GM10847 (cell line): ENCODE measurements around the gene VPS8.

Experiments
- POLR2A ChIP-seq: IDR thresholded peaks from 2 replicates; pipeline ENCODE4 v1.6.1; 2011; ENCODE audit not compliant: insufficient read length; ENCODE audit errors: extremely low read depth

VPS8 gene

DNA sequence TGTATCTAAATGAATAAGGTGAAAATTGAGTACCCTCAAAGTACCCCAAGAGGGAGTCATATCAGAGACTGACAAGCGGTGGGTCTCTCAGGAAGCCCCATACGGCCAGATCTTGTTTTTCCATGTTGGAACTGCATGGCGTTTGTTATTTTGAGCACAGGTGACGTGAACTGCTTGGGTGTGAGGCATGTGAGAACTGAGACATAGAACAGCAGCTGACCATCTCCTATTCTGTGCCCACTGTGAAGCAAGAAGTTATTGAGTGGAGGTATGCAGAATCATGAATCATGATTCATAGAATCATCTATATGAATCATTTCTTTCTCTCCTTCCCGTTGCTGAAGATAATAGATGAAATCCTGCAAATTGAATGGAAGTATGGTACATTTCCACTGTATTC, 4.6 kb downstream of the VPS8 start:
- no peak for TF ChIP-seq POLR2A

DNA sequence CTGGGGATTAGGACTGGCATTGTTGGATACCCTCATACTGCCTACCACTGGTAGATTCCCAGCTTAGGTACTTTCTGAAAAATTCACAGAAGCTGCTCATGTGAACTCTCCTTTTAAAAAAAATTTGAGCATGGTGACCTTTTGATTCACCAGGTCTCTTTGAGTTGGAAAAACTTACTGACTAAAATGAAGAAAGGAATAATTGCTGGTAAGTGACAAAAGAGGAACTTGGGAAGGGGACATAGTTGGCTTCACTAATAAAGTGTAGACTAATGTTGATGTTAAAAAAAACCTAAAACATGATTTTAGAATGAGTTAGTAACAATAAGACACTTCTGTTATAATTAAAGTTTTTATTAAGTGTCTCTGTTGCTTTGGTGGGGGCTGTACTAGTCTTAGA, 8.6 kb downstream of the VPS8 start:
- no peak for TF ChIP-seq POLR2A

DNA sequence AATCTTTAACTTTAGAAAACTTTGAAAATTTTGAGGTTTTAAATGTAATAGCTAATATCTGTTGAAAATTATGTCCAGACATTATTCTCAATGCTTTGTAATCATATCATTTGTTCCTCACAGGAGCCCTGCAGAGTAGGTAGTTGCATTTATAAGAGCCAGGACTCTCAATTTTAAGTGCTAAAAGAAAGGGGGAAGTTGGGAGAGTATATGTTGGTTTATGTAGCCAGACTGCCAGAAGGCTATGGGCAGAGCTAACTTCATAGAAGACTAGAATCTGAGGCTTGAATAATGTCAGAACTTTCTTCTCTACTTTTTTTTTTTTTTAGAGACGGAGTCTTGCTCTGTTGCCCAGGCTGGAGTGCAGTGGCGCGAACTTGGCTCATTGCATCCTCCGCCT, 9.1 kb downstream of the VPS8 start:
- no peak for TF ChIP-seq POLR2A

DNA sequence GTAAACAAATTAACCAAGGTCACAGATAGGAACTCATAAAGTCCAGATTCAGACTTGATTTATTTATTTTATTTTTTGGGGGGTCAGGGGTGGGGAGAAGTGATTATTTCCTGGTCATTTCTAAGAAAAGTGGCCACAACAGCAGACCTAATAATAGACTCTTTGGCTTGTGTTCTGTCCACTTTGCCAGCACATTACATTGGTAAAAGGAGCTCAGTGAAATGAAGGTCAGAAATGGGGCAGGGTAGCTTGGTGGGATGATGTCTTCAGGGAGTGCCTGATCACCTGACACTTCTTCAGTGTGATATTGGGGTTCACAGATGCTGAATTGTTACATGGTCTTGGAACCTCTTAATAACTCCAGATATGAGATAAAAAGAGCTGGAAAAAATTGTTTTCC, 10.1 kb downstream of the VPS8 start:
- no peak for TF ChIP-seq POLR2A

DNA sequence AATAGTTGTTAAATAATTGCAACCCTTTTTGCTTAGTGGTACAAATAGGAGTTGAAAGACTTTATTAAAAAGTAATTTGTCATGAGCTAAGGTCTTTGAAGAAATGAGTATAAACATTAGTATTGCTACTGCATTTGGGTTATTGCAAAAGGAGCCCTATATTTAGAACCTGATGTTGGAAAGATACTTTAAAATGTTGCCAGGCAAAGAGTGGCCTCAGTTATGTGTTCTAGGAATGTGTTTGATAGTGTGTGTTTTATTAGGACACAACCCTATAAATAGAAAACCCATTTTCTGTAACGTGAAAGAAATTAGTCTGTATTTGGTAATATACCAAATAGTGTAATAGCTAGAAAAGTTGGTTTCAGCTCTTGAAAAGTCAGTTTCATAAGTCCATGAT, 10.7 kb downstream of the VPS8 start:
- TF ChIP-seq POLR2A: no peak

DNA sequence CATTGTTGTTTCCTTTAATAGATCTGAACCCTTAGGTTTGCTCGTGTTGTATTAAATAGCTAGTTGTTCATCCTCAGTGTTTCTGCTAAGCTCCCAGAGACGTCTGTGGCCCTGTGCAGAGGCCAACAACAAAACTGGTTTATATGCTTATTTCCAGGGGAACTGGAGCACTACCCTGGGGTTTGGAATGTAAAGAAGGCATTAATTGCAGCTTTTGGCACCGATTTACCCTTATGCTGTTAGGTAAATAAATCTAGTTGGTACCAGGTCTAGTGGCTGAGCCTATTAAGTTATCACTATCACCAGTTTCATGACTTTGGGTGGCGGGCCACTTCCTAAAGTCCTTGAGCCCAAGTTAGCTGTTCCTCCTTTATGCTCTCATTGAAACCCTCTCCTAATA, 12.0 kb downstream of the VPS8 start:
- TF ChIP-seq POLR2A: no peak

DNA sequence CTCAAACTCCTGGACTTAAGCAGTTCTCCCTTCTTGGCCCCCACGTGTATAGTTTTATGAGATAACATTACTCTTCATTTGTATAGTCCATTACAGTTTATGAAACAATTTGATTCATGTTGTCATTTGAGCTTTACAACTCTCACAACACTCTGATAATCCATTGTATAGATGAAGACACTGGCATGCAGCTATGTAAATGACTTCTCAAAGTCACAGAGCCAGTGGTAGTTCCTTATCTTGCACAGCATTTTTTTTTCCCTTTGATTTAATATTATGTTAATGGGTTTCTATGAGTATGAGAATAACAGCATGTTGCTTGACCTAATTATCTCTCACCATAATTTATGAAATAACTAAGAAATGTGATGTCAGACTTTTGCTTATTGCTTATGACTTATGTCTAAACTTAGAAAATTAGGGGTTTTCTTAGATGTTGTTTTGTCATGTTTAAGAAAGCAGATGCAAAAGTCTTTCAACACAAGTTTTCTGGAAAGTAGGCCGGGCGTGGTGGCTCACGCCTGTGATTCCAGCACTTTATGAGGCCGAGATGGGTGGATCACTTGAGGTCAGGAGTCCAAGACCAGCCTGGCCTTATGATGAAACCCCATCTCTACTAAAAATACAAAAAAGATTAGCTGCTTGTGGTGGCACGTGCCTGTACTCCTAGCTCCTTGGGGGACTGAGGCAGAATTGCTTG, 13.3 kb downstream of the VPS8 start:
- no peak for TF ChIP-seq POLR2A

DNA sequence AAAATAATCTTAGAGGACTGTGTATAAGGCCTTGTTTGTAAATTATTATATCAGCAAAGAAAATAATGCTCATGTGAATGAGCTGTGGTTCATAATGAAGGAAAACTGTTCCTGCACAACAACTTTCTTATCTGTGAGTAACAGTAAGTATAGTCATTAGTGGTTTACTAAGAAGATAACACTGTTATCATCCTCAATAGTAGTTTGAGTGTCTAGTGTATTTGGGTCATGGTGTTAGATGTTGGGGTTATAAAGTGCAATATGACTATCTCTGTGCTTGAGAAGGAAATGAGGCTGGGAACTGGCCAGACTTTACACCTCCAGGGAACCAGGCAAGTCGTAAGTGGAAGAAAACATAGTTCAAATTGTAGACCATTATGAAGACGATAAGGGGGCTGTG, 15.6 kb downstream of the VPS8 start:
- TF ChIP-seq POLR2A: no peak

DNA sequence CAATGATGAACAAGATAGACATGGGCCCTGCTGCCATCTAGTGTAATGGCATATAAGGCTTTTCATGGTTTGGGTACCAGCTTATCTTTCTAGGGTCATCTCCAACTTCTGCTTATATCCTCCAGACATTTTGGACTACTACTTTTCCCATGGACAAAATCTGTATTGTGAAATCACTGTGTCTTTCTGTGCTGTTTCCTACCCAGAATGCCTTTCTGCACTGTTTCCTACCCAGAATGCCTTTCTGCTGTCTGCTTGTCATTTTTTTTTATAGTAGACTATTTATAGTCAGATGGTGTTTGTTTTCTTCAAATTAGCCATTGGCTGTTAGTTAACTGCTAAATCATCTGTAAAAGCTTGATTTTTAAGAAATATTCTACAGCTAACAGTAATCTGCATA, 20.1 kb downstream of the VPS8 start:
- TF ChIP-seq POLR2A: no peak

DNA sequence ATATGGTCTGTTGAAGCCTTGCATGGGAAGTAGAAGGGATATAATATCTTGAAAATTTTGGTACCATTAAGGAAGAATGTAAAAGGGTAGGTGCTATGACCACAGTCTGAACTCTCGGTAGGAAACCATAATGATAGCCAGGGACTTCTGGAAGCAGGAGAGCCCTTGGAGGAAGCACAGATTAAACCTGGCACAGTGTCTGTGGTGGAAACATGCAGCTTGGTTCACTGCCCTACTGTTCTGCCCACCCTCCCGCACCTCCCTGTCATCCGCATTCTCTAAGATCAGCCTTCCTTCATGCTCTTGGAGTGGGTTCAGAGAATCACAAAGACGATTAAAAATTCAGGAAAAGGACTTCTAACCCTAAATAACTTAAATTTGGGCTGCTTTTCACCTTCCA, 20.9 kb downstream of the VPS8 start:
- no peak for TF ChIP-seq POLR2A

DNA sequence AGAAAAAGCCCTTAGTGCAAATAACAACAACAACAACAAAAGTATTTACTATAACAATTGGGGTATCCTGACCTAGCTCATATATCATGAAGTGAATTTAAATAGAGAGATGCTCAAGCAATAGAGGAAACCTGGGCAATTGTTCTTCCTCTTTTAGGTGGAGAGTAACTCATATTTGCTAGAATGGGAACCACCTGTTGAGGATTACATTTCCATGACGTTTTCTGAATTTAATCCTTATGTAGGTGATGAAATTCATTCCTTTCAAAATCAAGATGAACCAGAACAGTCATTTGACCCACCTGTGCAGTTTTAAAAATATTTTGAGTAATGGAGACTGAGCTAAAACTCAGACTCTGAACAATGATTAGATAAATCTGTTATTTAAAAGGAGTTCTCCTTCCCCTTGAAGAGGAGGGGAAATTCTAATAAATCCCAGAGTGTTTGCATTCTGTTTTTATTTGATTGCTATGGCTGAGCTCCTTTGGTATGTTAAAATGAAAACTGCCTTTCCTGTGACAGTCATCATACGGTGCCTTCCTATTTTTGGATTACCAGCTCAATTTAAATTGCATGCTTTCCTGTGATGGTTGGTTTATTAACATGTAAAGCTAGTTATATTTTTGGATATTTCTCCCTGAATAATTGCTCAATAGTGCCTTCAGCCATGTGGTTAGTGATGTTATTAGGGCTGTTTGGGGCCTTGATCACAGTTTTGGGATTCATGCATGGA, 24.3 kb downstream of the VPS8 start:
- TF ChIP-seq POLR2A: no peak

DNA sequence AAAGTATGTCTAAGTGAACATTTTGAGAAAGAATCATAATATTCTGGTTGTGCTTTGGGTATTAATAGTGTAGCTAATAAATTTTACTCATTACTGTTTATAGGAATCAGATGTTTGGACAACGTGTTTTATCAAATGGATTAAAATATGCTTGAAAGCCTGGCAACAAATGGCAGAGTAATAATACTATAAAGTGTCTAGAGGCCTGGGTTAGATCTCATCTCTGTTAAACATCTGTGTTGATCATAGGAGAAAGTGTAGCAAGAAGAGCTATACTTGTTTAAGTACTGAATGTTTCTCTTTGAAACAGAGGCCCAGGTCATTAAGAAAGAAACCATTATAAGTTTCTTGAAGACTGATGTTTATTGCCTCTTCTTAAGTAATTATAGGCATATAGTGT, 30.5 kb downstream of the VPS8 start:
- no peak for TF ChIP-seq POLR2A

DNA sequence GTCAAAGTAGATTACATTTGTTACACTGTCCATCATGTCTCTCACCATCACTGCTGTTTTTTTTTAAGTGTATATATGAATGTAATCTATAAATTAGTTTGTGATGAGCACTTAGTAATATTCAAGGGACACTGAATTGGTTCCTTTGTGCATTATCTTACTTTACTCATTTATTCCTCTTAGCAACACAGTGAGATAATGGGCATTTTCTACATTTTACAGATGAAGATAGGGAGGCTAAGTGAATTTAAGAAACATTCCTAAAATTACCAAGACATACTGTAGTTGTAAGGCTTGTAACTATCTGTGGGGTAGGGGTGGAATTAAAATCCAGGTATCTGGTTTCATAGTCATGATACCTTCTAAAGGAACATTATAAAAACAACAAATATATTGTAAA, 33.9 kb downstream of the VPS8 start:
- TF ChIP-seq POLR2A: no peak

DNA sequence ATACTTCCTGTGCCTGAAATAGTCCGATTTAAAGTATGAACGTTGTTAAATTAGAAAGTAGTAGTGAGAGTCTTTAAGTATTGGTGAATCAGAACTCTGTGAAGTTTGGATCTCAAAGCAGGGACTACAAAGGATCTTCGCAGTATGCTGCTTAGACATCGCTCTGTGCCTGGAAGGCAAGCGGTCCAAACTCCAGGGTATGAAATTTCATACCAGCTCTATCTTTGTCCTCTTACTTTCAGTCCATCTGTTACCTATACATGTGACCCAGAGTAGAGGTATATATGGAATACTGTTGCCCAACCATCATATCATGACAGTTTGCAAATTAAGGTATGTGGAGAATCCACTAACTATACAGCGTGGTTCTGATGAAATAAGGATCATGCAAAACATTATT, 34.5 kb downstream of the VPS8 start:
- no peak for TF ChIP-seq POLR2A

DNA sequence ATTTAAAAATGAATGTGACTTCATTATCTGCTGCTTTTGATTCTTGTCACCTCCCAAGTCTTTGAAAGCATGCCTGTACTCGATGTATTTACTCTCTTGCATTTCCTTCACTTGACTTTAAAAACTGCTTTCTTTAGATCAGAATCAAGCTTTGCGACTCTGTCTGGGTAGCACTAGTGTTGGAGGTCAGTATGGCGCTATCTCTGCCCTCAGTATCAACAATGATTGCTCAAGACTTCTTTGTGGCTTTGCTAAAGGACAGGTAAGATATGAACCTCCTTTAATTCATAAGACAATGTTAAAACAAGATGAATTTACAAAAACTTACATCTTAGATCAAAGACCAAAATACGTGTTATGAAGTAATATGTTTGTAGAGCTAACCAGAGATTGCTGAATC, 37.0 kb downstream of the VPS8 start:
- no peak for TF ChIP-seq POLR2A

DNA sequence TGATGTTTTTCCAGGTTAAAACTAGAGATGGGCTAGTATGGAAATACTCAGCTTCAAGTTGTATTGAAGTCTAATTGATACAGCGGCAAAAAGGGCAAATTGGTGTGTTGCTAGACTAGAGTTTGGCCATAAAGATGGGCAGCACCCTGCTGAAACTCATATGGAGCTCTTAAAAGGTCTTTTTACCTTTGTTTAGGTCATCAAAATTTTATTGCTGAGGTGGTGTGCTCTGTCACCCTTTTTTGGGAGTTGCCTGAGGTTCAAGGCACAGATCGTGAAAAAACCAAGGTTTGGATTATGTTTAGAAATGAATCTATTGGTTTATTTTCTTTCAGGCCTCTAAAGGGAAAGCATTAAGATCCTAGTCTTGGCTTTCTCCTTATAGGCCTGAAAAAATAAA, 38.2 kb downstream of the VPS8 start:
- TF ChIP-seq POLR2A: no peak

DNA sequence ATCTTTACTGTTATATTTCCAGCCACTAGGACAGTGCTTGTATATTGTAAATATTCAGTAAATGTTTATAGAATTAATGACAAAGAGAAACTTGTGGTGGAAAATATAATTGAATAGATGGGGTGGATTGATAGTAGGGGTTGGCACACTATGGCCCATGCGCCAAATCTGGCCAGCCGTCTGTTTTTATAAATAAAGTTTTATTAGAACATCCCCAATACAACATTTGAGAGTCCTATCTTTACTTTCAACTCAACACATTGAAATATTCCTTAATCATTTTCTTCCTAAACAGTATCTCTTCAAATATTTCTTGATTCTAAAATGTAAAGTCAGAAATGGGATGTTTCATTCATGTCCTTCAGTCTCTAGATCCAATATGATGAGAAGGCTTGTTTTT, 45.1 kb downstream of the VPS8 start:
- TF ChIP-seq POLR2A: no peak
